GM21717 (cell line): ENCODE data around the gene VIPR1.

Source experiments
- ATAC-seq: cut with Tn5 transposase; IDR thresholded peaks from one replicate; pipeline ENCODE4 v1.9.1; 2021; ENCODE audit warnings: mild to moderate bottlenecking, moderate library complexity; ENCODE audit not compliant: unreplicated experiment

VIPR1 gene

DNA sequence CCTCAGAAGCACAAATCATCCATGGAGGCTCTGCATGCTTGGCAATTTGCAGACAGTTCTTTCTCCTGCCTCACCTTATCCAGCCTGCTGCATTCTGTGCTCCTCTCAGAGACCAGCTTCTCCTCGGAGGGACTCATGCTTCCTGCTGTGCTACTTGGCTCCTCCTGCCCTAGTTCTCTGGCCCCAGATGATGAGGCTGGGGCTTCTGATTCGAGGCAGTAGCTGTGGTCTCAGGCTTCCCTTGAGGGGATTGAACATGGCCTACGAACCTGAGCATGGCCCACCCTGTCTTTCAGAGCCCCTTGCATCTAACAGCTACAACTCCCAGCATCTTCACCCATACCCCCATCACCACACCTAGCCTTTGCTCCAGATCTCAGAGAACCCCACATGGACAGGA lies 6.7 kb downstream of the VIPR1 start:
- ATAC-seq = no peak

GRCh38 chr3:42510325-42510724 lies 7.9 kb downstream of the VIPR1 start:
- no peak for ATAC-seq

- ATAC-seq = no peak
Observed at GRCh38 chr3:42511201-42511600, 8.8 kb downstream of the VIPR1 start.

- no peak for ATAC-seq
Observed at GRCh38 chr3:42511736-42512135, 9.3 kb downstream of the VIPR1 start.

GRCh38 chr3:42513121-42513520 lies 10.7 kb downstream of the VIPR1 start:
- no peak for ATAC-seq

- ATAC-seq = no peak
Observed at GRCh38 chr3:42513521-42513920, 11.1 kb downstream of the VIPR1 start.

GRCh38 chr3:42514876-42515275 lies 12.4 kb downstream of the VIPR1 start:
- ATAC-seq = no peak

DNA sequence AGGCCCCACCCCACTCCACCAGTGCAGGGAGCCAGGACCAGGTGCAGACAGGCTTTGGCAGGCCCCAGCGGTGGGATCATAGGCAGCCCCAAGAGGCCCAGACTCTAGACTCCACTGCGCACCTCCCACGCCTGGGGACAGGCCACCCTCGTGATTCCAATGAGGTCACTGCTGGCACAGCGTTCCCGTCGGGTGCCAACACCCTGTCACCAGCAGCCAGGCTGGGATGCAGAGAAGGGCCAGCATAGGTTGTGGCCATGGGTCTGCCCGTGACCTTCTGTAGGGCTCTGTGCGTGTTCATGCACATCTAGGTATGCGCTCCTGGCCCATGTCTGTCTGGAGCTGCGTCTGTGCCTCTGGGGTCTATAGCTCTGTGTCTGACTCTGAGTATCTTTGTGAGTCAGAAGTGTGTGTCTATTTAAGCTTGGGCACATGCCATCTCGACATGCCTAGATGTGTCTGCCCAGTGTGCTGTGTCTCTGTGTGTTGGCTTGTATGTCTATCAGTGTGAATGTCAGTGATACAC lies 13.0 kb downstream of the VIPR1 start:
- no peak for ATAC-seq

DNA sequence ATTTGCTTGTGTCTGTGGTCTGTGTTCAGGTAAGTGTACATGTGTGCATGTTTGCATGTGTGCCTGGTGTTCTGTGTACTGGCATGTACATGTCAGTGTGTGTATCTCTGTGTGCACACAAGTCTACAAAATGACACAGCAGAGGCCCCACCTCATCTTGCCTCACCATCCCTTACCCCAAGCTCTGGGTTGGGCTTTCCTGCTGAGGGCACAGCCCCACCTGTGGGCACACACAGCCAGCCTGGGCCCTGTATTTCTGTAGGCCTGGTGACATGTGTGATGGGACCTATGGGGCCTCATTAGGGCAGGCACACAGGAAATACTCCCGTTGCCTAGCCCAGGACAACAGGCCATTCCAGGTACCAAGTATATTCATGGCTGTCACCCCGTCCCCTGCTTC lies 13.5 kb downstream of the VIPR1 start:
- ATAC-seq = no peak

- ATAC-seq = no peak
Observed at GRCh38 chr3:42516443-42516842, 14.0 kb downstream of the VIPR1 start.

- no peak for ATAC-seq
Observed at GRCh38 chr3:42517117-42517516, 14.7 kb downstream of the VIPR1 start.

- no peak for ATAC-seq
Observed at GRCh38 chr3:42518800-42519567, 16.5 kb downstream of the VIPR1 start.

DNA sequence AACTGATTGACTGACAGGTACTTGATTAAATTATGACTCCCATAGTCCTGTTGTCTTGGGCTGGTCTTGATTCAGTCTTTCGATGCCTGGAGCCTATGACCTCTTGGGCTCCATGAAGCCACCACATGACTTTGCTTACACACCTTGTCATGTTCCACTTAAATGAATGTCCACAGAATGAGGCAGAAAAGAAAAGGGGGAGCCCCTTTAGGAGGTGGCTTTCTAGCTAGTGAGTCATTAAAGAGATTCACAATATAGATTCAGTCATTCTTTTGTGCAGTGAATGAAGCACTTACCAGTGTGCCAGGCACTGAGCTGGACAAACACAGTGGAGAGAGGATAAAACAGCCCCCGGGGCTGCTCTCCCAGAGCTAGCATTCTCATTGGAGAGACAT lies 17.1 kb downstream of the VIPR1 start:
- no peak for ATAC-seq

DNA sequence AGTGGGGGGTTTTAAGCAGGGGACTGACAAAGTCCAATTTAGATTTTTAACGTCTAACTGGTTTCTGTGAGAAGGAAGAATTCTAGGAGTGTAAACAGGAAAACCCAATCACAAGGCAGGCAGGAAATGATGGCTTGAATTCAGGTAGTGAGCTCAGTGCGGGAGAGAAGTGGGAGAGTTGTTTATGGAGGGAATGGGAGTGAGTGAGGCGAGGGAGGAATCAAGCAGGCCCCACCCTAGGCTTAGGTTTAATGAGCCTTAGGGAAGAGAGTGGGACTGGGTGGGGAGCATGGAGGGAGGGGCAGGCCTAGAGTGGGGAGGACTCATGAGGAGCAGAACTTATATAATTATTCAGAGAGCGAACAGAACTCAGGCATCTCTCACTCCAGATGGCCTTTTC lies 17.9 kb downstream of the VIPR1 start:
- no peak for ATAC-seq

GRCh38 chr3:42520906-42521305 lies 18.5 kb downstream of the VIPR1 start:
- no peak for ATAC-seq

DNA sequence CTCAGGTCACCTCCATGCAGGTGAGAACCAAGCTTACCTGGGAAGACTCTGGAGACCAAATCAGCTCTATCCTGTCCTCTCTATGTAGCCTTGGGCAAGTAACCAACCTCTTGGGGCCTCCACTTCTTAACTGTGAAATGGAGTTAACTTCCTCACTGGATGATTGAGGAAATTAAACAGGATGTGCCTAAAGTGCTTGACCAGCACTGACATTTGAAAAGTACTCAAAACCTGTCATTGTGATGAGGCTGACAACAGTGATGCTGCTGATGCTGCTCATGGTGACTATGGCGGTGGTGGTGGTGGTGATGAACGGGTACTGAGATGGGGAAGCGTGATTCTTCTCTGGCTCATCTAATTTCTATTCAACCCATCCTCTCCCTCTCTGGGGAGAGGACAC lies 22.3 kb downstream of the VIPR1 start:
- no peak for ATAC-seq

DNA sequence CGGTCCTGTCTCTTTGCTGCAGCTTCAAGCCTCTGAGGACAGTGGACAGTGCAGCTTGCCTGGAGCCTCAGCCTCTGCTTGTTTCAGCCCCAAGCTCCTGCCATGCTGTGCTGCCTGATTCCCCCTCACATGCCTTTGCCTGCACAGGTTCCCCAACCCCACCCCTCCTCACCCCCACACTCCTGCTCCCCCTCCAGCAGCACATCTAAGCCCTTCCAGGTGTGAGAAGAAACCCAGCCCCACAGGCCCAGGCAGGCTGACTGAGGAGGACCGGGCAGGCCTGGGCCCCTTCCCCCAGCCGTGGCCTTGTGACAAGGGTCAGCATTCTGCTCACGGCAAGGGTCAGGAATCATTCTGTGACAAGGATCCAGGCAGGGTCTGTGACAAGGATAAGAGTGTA lies 22.8 kb downstream of the VIPR1 start:
- no peak for ATAC-seq

DNA sequence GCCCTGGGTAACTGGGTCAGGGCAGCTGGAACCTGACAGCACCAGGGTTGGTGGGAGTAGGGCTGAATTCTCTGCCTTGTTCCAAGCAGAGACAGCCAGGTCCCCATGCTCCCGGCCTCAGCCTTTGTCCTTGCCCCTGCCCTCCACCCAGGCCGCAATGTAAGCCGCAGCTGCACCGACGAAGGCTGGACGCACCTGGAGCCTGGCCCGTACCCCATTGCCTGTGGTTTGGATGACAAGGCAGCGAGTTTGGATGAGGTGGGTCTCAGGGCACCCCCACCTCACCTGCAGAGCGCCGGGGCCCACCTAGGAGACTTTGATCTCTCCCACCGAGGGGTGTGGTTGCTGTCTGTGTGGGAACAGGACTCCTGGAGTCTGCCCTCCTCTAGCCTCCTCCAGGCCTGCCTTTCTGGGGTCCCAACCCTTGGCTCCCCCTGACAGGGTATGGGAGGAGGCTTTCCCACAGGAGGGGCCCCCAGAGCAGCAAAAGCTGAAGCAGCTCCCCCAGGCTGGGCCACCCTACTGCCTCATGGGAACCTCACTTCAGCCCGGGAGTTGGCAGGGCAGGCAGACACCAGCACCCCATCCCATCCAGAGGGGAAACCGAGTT lies 23.4 kb downstream of the VIPR1 start:
- ATAC-seq = no peak

DNA sequence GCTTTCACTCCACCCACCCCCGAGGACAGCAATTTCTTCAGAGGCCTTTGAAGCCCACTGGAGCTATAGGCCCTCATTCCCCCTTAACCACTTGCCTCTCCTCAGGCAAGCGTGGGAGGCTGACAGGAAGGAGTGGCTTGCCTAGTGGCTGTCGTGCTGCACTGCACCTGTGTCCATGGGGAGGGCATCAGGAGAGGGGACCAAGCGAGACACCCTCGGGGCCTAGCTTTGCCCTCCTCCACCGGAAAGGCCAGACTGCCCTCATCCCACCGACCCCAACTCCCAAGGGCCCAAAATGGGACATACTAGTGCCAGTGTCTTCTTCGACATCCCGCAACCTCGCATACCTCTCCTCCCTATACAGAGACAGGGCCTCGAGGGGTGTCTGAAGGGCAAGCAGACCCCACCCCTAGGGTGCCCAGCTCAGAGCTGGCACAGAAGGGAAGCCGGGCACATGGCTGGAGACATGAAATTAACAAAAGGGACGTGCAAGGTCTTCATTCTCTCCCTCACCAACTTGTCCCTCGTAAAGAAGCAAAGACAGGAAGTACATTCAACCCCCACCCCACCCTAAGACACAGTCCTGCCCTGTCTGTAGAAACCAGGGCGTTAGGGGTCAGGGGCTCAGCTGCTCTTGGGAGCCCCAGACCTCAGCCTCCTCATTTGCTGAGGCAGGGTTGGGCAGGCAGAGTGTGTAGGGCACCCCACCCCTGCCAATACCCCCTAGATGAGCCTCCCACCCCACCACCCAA lies 24.3 kb downstream of the VIPR1 start:
- ATAC-seq = no peak

DNA sequence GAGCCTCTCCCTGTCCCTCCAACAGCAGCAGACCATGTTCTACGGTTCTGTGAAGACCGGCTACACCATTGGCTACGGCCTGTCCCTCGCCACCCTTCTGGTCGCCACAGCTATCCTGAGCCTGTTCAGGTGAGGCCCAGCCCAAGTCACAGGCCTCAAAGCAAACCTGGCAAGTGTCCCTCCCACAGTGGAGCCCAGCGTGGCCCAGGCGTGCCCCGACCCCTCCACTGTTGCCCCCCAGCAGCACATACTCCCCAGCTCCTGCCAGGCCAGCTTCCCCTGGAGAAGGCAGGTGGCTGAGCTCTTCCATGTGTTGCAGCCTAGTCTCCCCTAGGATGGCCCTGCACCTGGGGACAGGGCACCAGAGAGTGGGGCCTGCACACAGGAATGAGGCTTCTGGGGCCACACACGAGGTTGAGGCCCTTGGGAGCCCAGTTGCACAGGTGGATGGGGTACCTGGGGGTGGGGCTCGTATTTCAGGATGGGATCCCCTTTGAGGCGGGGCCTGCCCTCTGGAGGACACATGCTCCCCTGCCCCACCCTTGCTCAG lies 25.0 kb downstream of the VIPR1 start:
- ATAC-seq = no peak

DNA sequence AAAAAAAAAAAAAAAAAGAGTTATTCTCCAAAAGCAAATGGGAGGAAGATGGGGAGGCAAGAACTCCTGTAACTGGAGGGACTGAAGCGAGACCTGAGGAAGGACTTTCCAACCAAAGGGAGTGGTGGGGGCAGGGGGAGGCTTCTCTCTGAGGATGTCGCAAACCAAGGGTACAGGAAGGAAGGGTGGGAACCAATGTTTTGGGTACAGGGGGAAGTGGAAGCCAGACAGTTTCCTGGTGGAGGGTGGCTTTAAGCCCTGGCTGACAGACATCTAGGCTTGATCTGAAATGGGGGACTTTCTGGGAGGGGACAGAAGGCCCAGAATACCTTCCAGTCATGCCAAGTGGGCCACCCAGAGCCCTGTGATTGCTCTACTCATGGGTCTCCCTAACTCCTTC lies 27.0 kb downstream of the VIPR1 start:
- no peak for ATAC-seq

- no peak for ATAC-seq
Observed at GRCh38 chr3:42530073-42530472, 27.6 kb downstream of the VIPR1 start.
